Measurements from ENCODE around the gene ZNF532.

The ZNF532 gene

DNA sequence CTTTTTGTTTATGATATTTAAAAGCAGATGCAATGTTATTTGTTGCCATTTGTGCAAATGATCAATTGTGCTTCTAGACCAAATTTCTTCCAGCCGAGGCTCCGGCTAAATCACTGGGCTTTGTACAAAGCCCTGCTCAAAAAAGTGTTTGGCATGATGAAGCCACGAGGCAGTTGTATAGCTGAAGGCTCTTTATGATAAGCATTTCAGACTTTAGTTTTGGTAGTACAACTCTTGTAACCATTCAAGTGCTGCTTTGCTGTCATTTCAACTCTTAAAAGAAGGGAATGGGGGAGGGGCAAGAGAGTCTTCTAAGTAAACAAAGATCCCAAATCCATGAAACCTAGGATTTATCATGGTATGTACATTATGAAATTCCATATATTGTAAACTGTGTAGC is 3.3 kb upstream of the ZNF532 start:
- Histone ChIP-seq H3K4me1 (ENCODE audit: control insufficient read depth, insufficient read depth, low read length) (peaks cover 42% of the 10 kb centered on the region), H3K4me3 (ENCODE audit: low read length in 2 of 2) (no peak overlapping the region), H3K9me3 (ENCODE audit: control insufficient read depth in 2 of 2, low read length in 2 of 2) (no peaks in the 10 kb centered on the region), H3K27ac (ENCODE audit: low read length) (no peak overlapping the region), H3K36me3 (ENCODE audit: control insufficient read depth in 2 of 2, insufficient read depth in 2 of 2, low read length in 2 of 2) (peaks cover 2% of the 10 kb centered on the region in 2 donors), H3K27me3 (ENCODE audit: control insufficient read depth in 1 of 2, insufficient read depth in 2 of 2, low read length in 2 of 2) (no peaks in the 10 kb centered on the region), H3K9ac (ENCODE audit: low read length in 2 of 2) (no peak overlapping the region)

GRCh38 chr18:58861861-58862301 is 2.8 kb upstream of the ZNF532 start:
- Histone ChIP-seq H3K4me3 (ENCODE audit: low read length in 2 of 2) (peak overlapping the region in 1 of 2 donors; percentile 4), H3K27ac (ENCODE audit: low read length) (no peak overlapping the region), H3K9me3 (ENCODE audit: control insufficient read depth in 2 of 2, low read length in 2 of 2) (no peaks in the 10 kb centered on the region), H3K27me3 (ENCODE audit: control insufficient read depth in 1 of 2, insufficient read depth in 2 of 2, low read length in 2 of 2) (no peaks in the 10 kb centered on the region), H3K9ac (ENCODE audit: low read length in 2 of 2) (no peak overlapping the region), H3K4me1 (ENCODE audit: control insufficient read depth, insufficient read depth, low read length) (peaks cover 44% of the 10 kb centered on the region), H3K36me3 (ENCODE audit: control insufficient read depth in 2 of 2, insufficient read depth in 2 of 2, low read length in 2 of 2) (peaks cover 2% of the 10 kb centered on the region in 2 donors)

- no peaks in the 10 kb centered on the region for H3K27me3 ChIP-seq (ENCODE audit: control insufficient read depth in 1 of 2, insufficient read depth in 2 of 2, low read length in 2 of 2)
- H3K9ac ChIP-seq (ENCODE audit: low read length in 2 of 2) = peak overlapping the region; percentile 86 to 98
- peak overlapping the region; percentile 67 to 75 for H3K4me3 ChIP-seq (ENCODE audit: low read length in 2 of 2)
- H3K9me3 ChIP-seq (ENCODE audit: control insufficient read depth in 2 of 2, low read length in 2 of 2) = no peaks in the 10 kb centered on the region
- H3K4me1 ChIP-seq (ENCODE audit: control insufficient read depth, insufficient read depth, low read length) = peaks cover 47% of the 10 kb centered on the region
- H3K27ac ChIP-seq (ENCODE audit: low read length) = peak overlapping the region; percentile 96
- H3K36me3 ChIP-seq (ENCODE audit: control insufficient read depth in 2 of 2, insufficient read depth in 2 of 2, low read length in 2 of 2) = peaks cover 2% of the 10 kb centered on the region in 2 donors
These were observed 2.3 kb upstream of the ZNF532 start for GRCh38 chr18:58862356-58862755.

GRCh38 chr18:58862851-58863538 is 1.7 kb upstream of the ZNF532 start:
- Histone ChIP-seq H3K4me1 (ENCODE audit: control insufficient read depth, insufficient read depth, low read length) (peaks cover 54% of the 10 kb centered on the region), H3K27ac (ENCODE audit: low read length) (peak overlapping the region; percentile 96), H3K36me3 (ENCODE audit: control insufficient read depth in 2 of 2, insufficient read depth in 2 of 2, low read length in 2 of 2) (peaks cover 5% of the 10 kb centered on the region in 2 donors), H3K9ac (ENCODE audit: low read length in 2 of 2) (peak overlapping the region; percentile 86 to 98), H3K4me3 (ENCODE audit: low read length in 2 of 2) (peak overlapping the region; percentile 67 to 75), H3K27me3 (ENCODE audit: control insufficient read depth in 1 of 2, insufficient read depth in 2 of 2, low read length in 2 of 2) (no peaks in the 10 kb centered on the region), H3K9me3 (ENCODE audit: control insufficient read depth in 2 of 2, low read length in 2 of 2) (no peaks in the 10 kb centered on the region)

- Histone ChIP-seq H3K36me3 (ENCODE audit: control insufficient read depth in 2 of 2, insufficient read depth in 2 of 2, low read length in 2 of 2) (peaks cover 10% of the 10 kb centered on the region in 2 donors), H3K4me3 (ENCODE audit: low read length in 2 of 2) (peak overlapping the region; percentile 42 to 68), H3K27me3 (ENCODE audit: control insufficient read depth in 1 of 2, insufficient read depth in 2 of 2, low read length in 2 of 2) (no peaks in the 10 kb centered on the region), H3K9ac (ENCODE audit: low read length in 2 of 2) (peak overlapping the region; percentile 68 to 73), H3K4me1 (ENCODE audit: control insufficient read depth, insufficient read depth, low read length) (peaks cover 50% of the 10 kb centered on the region), H3K27ac (ENCODE audit: low read length) (peak overlapping the region; percentile 88), H3K9me3 (ENCODE audit: control insufficient read depth in 2 of 2, low read length in 2 of 2) (no peaks in the 10 kb centered on the region)
These were observed 1.0 kb upstream of the ZNF532 start for GRCh38 chr18:58863539-58864145.

- peak overlapping the region; percentile 61 to 71 for H3K9ac ChIP-seq (ENCODE audit: low read length in 2 of 2)
These were observed 435 bp downstream of the ZNF532 start for GRCh38 chr18:58865033-58865590.

DNA sequence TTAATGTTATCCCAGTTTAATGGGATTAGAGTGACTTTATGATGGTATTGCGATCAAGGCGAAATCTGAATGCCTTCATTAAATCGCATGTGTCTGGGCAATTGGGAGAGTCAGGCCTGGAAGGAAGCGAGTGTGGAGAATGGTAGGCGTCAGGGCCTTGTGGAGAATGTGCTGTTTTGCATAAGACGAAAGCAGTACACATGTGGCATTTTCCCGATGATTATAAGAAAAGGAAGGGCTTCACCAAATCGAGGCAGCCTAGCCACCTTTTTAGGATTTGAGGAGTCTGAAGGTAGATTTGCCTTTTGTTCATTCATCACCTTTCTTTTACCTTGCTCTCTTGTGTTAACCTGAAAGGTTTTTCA is 1.0 kb downstream of the ZNF532 start:
- H3K27ac ChIP-seq (ENCODE audit: low read length) = peak overlapping the region; percentile 88
- H3K36me3 ChIP-seq (ENCODE audit: control insufficient read depth in 2 of 2, insufficient read depth in 2 of 2, low read length in 2 of 2) = peaks cover 17 to 18% of the 10 kb centered on the region in 2 donors
- H3K4me3 ChIP-seq (ENCODE audit: low read length in 2 of 2) = peak overlapping the region in 1 of 2 donors; percentile 68
- no peaks in the 10 kb centered on the region for H3K9me3 ChIP-seq (ENCODE audit: control insufficient read depth in 2 of 2, low read length in 2 of 2)
- H3K9ac ChIP-seq (ENCODE audit: low read length in 2 of 2) = no peak overlapping the region
- peaks cover 42% of the 10 kb centered on the region for H3K4me1 ChIP-seq (ENCODE audit: control insufficient read depth, insufficient read depth, low read length)
- H3K27me3 ChIP-seq (ENCODE audit: control insufficient read depth in 1 of 2, insufficient read depth in 2 of 2, low read length in 2 of 2) = no peaks in the 10 kb centered on the region

More at GRCh38 chr18:58865033-58865590, 435 bp downstream of the ZNF532 start:
- Histone ChIP-seq H3K36me3 (ENCODE audit: control insufficient read depth in 2 of 2, insufficient read depth in 2 of 2, low read length in 2 of 2) (peaks cover 16 to 17% of the 10 kb centered on the region in 2 donors), H3K9me3 (ENCODE audit: control insufficient read depth in 2 of 2, low read length in 2 of 2) (no peaks in the 10 kb centered on the region), H3K4me1 (ENCODE audit: control insufficient read depth, insufficient read depth, low read length) (peaks cover 41% of the 10 kb centered on the region), H3K27ac (ENCODE audit: low read length) (peak overlapping the region; percentile 88), H3K4me3 (ENCODE audit: low read length in 2 of 2) (peak overlapping the region; percentile 63 to 68), H3K27me3 (ENCODE audit: control insufficient read depth in 1 of 2, insufficient read depth in 2 of 2, low read length in 2 of 2) (no peaks in the 10 kb centered on the region)

DNA sequence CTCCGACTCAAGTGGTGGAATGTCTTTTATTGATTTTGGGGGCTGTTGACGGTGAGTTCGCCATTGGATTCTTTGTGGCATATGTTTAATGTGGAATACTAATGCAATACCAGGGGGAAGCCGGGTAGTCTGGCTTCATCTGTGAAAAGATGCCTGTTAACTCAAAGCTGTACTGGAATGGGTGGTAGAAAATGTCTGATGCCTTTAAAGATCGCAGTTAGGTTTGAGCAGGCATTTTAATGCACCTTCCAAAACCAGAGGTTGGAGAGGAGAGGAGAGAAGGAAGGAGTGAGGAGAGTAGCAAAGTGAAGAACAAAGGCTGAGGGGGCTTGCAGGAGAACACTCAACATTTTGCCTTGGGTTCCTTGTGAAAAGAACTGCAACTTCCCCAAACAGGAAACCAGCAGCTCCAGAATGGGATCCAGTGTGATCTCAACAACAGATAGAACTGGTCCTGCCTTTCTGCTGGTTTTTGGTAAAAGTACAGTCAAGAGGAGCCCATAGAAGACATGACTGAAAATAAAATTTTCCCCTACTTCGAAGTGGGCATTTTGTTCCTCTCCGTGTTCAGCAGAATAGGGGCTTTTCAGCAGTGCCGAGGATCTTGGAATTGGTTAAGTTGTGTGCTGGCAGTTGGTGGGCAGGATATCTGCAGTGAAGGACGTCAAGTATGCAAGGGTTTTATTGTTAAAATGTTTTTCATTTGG is 1.5 kb downstream of the ZNF532 start:
- Histone ChIP-seq H3K4me1 (ENCODE audit: control insufficient read depth, insufficient read depth, low read length) (peaks cover 44% of the 10 kb centered on the region), H3K9me3 (ENCODE audit: control insufficient read depth in 2 of 2, low read length in 2 of 2) (no peaks in the 10 kb centered on the region), H3K4me3 (ENCODE audit: low read length in 2 of 2) (peak overlapping the region; percentile 18 to 56), H3K9ac (ENCODE audit: low read length in 2 of 2) (peak overlapping the region in 1 of 2 donors; percentile 30), H3K36me3 (ENCODE audit: control insufficient read depth in 2 of 2, insufficient read depth in 2 of 2, low read length in 2 of 2) (peaks cover 17 to 19% of the 10 kb centered on the region in 2 donors), H3K27me3 (ENCODE audit: control insufficient read depth in 1 of 2, insufficient read depth in 2 of 2, low read length in 2 of 2) (no peaks in the 10 kb centered on the region), H3K27ac (ENCODE audit: low read length) (peak overlapping the region; percentile 88)

DNA sequence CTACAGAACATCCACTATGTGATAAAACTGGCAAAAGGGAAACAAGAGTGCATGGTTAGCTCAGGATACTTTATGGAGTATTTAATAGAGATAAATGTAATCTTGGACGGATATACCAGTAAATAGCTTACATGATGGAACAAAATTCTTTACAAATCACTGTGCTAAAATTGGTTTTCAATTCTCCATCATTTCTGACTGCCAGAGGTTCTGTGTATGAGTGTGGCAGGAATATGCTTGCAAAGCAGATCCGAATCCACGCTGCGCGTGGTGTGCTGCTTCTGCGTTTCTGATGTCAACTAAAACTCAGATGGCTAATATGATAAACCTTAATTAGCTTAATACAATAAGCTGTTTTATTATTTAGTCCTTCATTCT is 2.1 kb downstream of the ZNF532 start:
- no peak overlapping the region for H3K9ac ChIP-seq (ENCODE audit: low read length in 2 of 2)
- no peak overlapping the region for H3K27ac ChIP-seq (ENCODE audit: low read length)
- H3K36me3 ChIP-seq (ENCODE audit: control insufficient read depth in 2 of 2, insufficient read depth in 2 of 2, low read length in 2 of 2) = peaks cover 17 to 23% of the 10 kb centered on the region in 2 donors
- peak overlapping the region in 1 of 2 donors; percentile 41 for H3K4me3 ChIP-seq (ENCODE audit: low read length in 2 of 2)
- no peaks in the 10 kb centered on the region for H3K27me3 ChIP-seq (ENCODE audit: control insufficient read depth in 1 of 2, insufficient read depth in 2 of 2, low read length in 2 of 2)
- H3K9me3 ChIP-seq (ENCODE audit: control insufficient read depth in 2 of 2, low read length in 2 of 2) = no peaks in the 10 kb centered on the region
- peaks cover 48% of the 10 kb centered on the region for H3K4me1 ChIP-seq (ENCODE audit: control insufficient read depth, insufficient read depth, low read length)

- H3K4me1 ChIP-seq (ENCODE audit: control insufficient read depth, insufficient read depth, low read length) = peaks cover 46% of the 10 kb centered on the region
- H3K27ac ChIP-seq (ENCODE audit: low read length) = no peak overlapping the region
- peak overlapping the region; percentile 38 to 41 for H3K4me3 ChIP-seq (ENCODE audit: low read length in 2 of 2)
- no peaks in the 10 kb centered on the region for H3K27me3 ChIP-seq (ENCODE audit: control insufficient read depth in 1 of 2, insufficient read depth in 2 of 2, low read length in 2 of 2)
- peaks cover 19 to 23% of the 10 kb centered on the region in 2 donors for H3K36me3 ChIP-seq (ENCODE audit: control insufficient read depth in 2 of 2, insufficient read depth in 2 of 2, low read length in 2 of 2)
- no peaks in the 10 kb centered on the region for H3K9me3 ChIP-seq (ENCODE audit: control insufficient read depth in 2 of 2, low read length in 2 of 2)
- peak overlapping the region in 1 of 2 donors; percentile 42 for H3K9ac ChIP-seq (ENCODE audit: low read length in 2 of 2)
These were observed 2.7 kb downstream of the ZNF532 start for GRCh38 chr18:58867281-58867961.
